Neural progenitor cell (in vitro differentiated cells): ENCODE measurements around the gene DCTN3.

Source experiments
- CTCF ChIP-seq: fragments of 200-600 bp; sonication (generic); IDR thresholded peaks from 2 replicates; pipeline ENCODE4 v1.5.1; 2017; ENCODE audit warnings: antibody characterized with exemption, mild to moderate bottlenecking
- EZH2 ChIP-seq: fragments of 200-600 bp; sonication (generic); IDR thresholded peaks from 2 replicates; pipeline ENCODE4 v1.6.1; 2017; ENCODE audit warnings: antibody characterized with exemption, mild to moderate bottlenecking, moderate library complexity
- EZH2phosphoT487 ChIP-seq: fragments of 200-600 bp; sonication (generic); IDR thresholded peaks from 2 replicates; pipeline ENCODE4 v1.6.1; 2017; ENCODE audit warnings: antibody characterized with exemption

- TF ChIP-seq EZH2 (no peak), CTCF (no peak), EZH2phosphoT487 (no peak)
Observed at GRCh38 chr9:34581318-34581717, 39.0 kb downstream of the DCTN3 start.
